Motor neuron (in vitro differentiated cells): ENCODE data around the gene OBSL1. TPM values are rescaled to one million over a fixed set of nuclear protein-coding genes. Genes with fewer than 3 reads are reported as not detected.

Experiments
- ATAC-seq, 8 experiments: fragments of 200-7000 bp; cut with Tn5 transposase; replicated peaks in 6 of 8; 2 replicates each; pipeline ENCODE4 v1.8.0; 2021; ENCODE audit warnings: mild to moderate bottlenecking in 8 of 8, moderate library complexity in 8 of 8
- H3K27ac ChIP-seq, 2 donors: fragments of 250-450 bp; sonication (Bioruptor Pico); 2 replicates each; pipeline ENCODE4 v1.9.0; 2021; ENCODE audit warnings: antibody characterized with exemption in 2 of 2, mild to moderate bottlenecking in 2 of 2, moderate library complexity in 1 of 2
- H3K4me1 ChIP-seq, 2 donors: fragments of 250-450 bp; sonication (Bioruptor Pico); replicated peaks in 1 of 2; 2 replicates each; pipeline ENCODE4 v1.6.1; 2021; ENCODE audit warnings: antibody characterized with exemption in 2 of 2, mild to moderate bottlenecking in 2 of 2, moderate library complexity in 1 of 2
- H3K4me3 ChIP-seq, 5 donors: fragments of 250-450 bp; sonication (Bioruptor Pico); 2 replicates each; pipeline ENCODE4 v1.9.0; 2021; ENCODE audit warnings: antibody characterized with exemption in 5 of 5, mild to moderate bottlenecking in 5 of 5, moderate library complexity in 4 of 5
- WGBS, 10 experiments: fragments of 450-650 bp; shearing (Covaris generic); methylation state at CpG; one replicate each; pipeline ENCODE4 v1.0.0; 2022; 5-methylcytosine and 5-hydroxymethylcytosine counted together
- in situ Hi-C, 9 experiments: fragments of 400-800 bp; cut with MboI; loops; one replicate each; pipeline ENCODE4 v1.15.0; 2021; ENCODE audit warnings: low sequenced_read_pairs in 9 of 9, low pct_unique_long_range_greater_than_20kb in 2 of 9; ENCODE audit not compliant: unreplicated experiment in 9 of 9
- total RNA-seq, 8 experiments: library from RNA; unstranded; fragments of 300-600 nt; gene quantifications; 2 replicates each; pipeline versions ENCODE4 v1.2.3 to v1.2.4, GENCODE V29; 2022

OBSL1 gene
- total RNA-seq, 8 experiments from 2014 or later: 26.0 to 106 (median 51.8) TPM

DNA sequence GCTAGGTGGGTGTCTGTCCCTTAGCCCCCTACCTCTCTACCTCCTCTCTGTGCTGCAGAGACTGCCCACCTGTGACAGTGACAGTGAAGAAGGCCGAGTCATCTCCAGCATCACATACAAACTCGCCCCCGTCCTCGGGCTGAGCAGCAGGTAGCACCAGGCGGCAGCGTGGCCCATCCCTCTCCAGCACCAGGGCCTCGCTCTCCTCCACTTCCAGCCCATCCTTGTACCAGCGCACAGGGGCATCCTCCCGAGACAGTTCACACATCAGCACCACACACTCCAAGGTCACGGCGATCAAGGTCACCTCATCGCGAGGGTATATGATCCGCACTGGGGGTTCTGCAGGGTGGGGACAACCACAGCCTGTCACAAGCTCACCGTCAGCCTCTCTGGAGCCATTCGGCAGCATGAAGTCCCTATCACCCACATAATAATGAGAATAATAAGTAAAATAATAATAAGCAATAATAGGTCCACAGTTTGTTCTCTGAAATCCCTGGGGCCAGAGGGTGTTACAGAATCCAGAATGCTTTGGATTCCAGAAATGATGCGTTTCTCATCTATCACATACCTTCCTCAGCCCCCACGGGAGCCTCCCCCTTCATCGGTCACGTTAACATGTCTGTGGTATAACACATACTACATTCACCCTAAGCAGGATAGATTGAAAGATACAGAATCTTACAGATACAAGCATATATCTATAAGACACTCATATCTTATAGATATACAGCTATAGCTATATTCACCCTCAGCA, 12.0 kb downstream of the OBSL1 start:
- in situ Hi-C loops: no loop called here

DNA sequence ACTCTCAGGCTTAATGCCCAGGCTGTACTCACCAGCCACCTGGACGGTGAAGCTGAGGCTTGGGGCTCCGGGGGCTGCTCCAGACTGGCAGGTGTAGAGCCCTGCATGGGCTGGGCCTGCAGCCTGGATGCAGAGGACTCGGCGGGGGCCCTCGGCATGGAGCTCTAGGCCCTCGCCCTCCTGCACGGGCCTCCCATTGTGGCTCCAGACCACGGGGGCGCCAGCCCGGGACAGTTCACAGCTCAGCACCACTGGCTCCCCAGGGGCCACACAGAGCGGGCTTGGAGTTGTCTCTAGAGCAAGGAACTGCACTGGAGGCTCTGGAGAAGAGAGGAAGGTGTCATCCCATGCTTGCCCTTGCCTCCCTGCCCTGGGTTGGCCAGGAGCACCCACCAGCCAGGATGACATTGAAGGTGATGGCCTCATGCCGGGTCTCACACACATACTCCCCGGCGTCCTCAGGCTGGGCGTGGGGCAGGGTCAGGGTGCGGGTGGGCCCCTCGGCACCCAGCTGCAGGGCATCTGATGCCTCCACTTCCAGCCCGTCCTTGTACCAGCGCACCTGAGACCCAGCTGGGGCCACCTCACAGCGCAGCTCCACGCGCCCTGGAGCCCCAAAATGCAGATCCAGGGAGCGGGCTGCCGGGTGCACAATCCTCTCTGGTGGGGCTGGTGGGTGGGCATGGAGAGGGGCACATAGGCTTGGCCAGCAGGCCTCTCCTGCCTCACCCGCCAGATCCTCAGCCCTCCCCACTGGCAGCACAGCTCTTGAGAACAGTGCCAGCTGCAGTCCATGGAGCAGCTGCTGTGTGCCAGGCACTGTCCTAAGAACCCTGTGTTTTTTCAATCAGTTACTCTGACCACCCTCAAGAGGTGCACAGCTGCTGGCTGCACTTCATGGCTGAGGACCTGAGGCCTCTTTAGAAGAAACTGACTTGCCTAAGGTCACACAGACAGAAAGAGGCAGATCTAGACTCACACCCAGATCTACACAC, 13.3 kb downstream of the OBSL1 start:
- no peak overlapping the region for H3K4me3 ChIP-seq
- H3K27ac ChIP-seq: no peak overlapping the region
- WGBS, 10 experiments: 87 to 100% (median 95%) methylated on average over 1 to 8 of the region's 25 CpGs; no CpG with 5 or more reads in 6 of the 10 experiments
- peaks cover 4% of the 10 kb centered on the region in 2 donors for H3K4me1 ChIP-seq
- in situ Hi-C loops: no loop called here
- no peak for ATAC-seq

More for the DNA sequence above, 12.0 kb downstream of the OBSL1 start:
- H3K4me3 ChIP-seq: no peak overlapping the region
- WGBS, 10 experiments: 18 to 100% (median 80%) methylated on average over 1 to 13 of the region's 20 CpGs; no CpG with 5 or more reads in 3 of the 10 experiments
- H3K4me1 ChIP-seq: no peaks in the 10 kb centered on the region
- no peak overlapping the region for H3K27ac ChIP-seq
- ATAC-seq: no peak

DNA sequence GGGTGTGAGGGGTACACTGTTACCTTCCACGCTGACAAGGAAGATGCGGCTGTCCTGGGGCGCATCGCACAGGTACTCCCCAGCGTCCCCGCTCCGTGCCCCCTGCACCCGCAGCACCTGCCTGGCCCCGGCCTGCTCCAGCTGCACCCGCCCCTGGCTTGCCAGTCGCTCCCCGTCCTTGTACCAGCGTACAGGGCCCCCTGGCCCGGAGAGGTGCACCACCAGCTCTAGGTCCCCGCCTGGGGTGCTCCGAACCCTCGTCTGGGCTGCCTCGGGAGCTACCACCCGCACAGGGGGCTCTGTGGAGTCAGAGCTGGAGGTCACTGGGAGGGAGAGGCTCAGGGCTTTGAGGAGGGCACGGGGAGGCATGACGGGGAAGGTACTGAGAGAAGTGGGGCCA, 14.0 kb downstream of the OBSL1 start:
- in situ Hi-C loops: no loop called here
- WGBS, 10 experiments: no CpG with 5 or more reads among the region's 21 CpGs
- peaks cover 5% of the 10 kb centered on the region in 2 donors for H3K4me1 ChIP-seq
- no peak for ATAC-seq
- H3K4me3 ChIP-seq: no peak overlapping the region
- no peak overlapping the region for H3K27ac ChIP-seq

DNA sequence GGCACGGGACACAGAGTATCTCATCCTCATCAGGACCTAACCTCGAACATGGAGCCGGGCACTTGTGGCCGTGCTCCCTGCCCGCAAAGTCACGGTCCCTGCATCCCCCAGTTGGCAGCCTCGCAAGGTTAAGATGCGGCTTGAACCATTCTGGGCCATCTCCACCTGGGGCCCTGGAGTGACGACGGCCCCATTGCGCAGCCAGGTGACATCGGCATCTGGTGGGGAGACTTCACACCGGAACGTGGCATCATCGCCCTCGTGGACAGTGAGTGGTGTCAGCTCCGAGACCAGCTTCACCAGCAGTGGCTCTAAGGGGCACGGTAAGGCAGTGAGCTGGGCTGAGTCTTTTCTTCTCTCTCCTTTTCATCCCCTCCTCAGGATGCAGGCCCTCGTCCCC, 14.9 kb downstream of the OBSL1 start:
- 17 to 92% (median 67%) methylated on average over 1 to 8 of the region's 19 CpGs; no CpG with 5 or more reads in 5 of the 10 experiments for WGBS, 10 experiments
- in situ Hi-C loops: no loop called here
- no peak for ATAC-seq

DNA sequence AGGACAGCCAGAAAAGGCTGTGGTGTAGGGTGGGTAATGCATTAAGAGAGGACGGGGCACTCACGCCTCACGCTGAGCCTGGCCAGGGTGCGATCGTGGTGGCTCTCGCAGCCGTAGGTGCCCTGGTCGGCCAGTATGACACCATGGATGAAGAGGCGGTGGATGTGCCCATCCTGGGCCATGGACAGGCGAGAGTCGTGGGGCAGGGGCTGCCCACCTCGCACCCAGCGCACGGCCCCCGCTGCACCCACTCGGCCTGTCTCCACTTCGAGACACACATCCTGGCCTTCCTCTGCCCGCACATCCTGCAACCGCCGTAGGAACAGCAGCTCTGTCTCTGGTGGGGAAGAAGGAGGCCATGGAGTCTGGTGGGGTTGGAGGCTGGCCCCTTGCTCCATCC, 15.4 kb downstream of the OBSL1 start:
- ATAC-seq: no peak
- Histone ChIP-seq H3K27ac (no peak overlapping the region), H3K4me3 (no peak overlapping the region), H3K4me1 (peaks cover 5 to 14% of the 10 kb centered on the region in 2 donors)
- in situ Hi-C loops: no loop called here
- WGBS, 10 experiments: 91% methylated on average over 4 of the region's 20 CpGs; no CpG with 5 or more reads in 9 of the 10 experiments

More for the DNA sequence above, 14.9 kb downstream of the OBSL1 start:
- Histone ChIP-seq H3K27ac (no peak overlapping the region), H3K4me1 (peaks cover 5 to 12% of the 10 kb centered on the region in 2 donors), H3K4me3 (no peak overlapping the region)

DNA sequence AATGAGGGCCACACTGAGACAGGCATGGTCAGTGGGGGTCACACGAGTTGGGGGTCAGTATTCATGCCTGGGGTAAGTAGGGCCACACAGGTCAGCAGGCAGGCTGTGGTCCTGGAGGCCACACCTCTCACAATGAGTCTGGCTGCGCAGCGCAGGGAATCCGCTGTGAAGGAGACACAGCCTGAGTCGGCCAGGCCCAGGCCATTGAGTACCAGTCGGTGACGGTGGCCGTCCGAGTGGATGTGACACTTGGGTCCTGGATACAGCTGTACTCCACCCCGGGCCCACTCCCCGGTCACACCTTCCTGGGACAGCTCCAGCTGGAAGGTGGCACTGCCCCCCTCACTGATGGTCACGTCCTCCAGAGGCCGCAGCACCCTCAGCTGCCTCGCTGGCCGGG, 17.0 kb downstream of the OBSL1 start:
- in situ Hi-C loops: no loop called here
- no peak overlapping the region for H3K4me3 ChIP-seq
- no peak overlapping the region for H3K27ac ChIP-seq
- ATAC-seq: no peak
- H3K4me1 ChIP-seq: peaks cover 5 to 14% of the 10 kb centered on the region in 2 donors
- 80 to 94% (median 83%) methylated on average over 2 to 7 of the region's 15 CpGs; no CpG with 5 or more reads in 7 of the 10 experiments for whole genome bisulfite sequencing, 10 experiments

DNA sequence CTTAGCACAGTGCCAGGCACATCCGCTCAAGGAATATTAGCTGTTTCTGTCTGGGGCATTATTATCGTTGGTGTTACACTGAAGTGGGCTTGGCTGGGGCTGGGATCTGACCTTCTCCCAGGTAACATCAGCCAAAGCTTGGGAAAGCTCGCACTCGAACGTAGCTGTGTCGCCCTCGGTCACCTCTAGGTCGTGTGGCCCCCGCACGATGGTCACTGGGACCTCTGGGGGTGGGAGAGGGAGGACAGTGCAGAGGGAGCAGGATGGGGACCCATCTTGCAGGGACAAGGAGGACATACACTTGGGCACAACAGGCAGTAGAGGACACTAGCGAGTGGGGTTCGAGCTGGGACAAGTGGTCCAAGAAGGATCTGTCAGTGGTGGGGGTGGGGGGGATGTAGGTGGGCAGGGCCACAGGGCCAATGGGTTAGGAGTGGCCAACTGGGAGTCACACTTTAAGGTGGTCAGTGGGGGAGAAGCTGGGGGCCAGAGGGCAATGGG, 17.8 kb downstream of the OBSL1 start:
- no peak for ATAC-seq
- Histone ChIP-seq H3K4me3 (peak overlapping the region in 3 of 5 donors; percentile 39 to 58 (median 55)), H3K27ac (no peak overlapping the region), H3K4me1 (peaks cover 5 to 14% of the 10 kb centered on the region in 2 donors)
- WGBS, 10 experiments: 71 to 80% (median 78%) methylated on average over 1 to 6 of the region's 12 CpGs; no CpG with 5 or more reads in 6 of the 10 experiments
- in situ Hi-C loops: no loop called here

DNA sequence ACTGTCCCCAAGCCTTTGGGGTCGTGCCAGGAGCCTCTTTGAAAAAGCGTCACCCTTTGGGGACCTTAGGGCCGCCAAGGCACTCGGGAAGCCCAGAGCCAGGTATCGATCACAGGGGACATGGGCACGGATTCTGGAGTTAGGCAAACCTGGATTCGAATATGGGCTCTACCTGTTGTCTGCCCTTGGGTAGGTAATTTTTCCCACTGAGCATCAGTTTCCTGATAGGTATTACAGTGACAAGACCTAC, 18.2 kb downstream of the OBSL1 start:
- 4 to 80% (median 21%) methylated on average over 1 to 4 of the region's 7 CpGs; no CpG with 5 or more reads in 6 of the 10 experiments for WGBS, 10 experiments
- peaks cover 5 to 14% of the 10 kb centered on the region in 2 donors for H3K4me1 ChIP-seq
- in situ Hi-C loops: no loop called here
- peak overlapping the region; percentile 39 to 60 (median 55) for H3K4me3 ChIP-seq
- H3K27ac ChIP-seq: peak overlapping the region in 1 of 2 donors; percentile 15
- no peak for ATAC-seq

DNA sequence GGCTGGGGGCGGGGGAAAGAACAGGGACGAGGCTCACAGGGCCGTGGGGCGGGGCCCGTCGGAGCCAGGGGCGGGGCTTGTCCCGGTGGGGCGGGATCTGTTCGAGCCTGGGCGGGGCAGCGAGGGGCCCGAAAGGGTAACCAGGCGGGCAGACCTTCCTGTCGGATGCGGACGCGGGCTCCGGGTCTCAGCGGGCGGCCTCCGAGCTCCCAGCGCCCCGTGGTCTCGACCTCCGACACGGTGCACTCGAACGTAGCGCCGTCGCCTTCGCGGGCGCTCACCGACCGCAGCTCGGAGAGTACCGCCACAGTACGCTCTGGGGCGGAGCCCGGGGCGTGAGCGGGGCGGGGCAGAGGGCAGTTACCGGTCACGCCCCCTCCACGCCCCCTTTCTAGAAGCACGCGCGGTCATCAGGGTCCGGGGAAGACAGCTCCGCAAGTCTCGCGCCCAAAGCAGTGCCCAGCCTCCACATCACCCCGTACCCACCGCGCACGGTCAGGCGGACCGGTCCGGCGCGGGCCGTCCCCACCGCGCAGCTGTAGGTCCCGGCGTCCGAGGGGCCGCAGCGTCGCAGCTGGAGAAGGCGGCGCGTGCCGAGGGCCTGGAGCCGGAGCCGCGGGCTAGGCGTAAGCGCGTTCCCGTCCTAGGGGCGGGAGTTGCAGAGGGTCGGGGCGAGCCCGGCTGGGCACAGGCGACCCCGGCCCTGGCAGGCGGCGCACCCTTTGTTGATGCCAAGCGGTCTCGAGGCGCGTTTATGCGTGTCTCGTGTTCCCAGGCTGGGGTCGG, 18.8 kb downstream of the OBSL1 start:
- 0 to 23% (median 2%) methylated on average over 1 to 17 of the region's 99 CpGs; no CpG with 5 or more reads in 7 of the 10 experiments for WGBS, 10 experiments
- peaks cover 5 to 14% of the 10 kb centered on the region in 2 donors for H3K4me1 ChIP-seq
- H3K4me3 ChIP-seq: peak overlapping the region; percentile 39 to 60 (median 55)
- in situ Hi-C loops: no loop called here
- peak; percentile 75 to 86 (median 80) for ATAC-seq
- H3K27ac ChIP-seq: peak overlapping the region; percentile 20 to 52

DNA sequence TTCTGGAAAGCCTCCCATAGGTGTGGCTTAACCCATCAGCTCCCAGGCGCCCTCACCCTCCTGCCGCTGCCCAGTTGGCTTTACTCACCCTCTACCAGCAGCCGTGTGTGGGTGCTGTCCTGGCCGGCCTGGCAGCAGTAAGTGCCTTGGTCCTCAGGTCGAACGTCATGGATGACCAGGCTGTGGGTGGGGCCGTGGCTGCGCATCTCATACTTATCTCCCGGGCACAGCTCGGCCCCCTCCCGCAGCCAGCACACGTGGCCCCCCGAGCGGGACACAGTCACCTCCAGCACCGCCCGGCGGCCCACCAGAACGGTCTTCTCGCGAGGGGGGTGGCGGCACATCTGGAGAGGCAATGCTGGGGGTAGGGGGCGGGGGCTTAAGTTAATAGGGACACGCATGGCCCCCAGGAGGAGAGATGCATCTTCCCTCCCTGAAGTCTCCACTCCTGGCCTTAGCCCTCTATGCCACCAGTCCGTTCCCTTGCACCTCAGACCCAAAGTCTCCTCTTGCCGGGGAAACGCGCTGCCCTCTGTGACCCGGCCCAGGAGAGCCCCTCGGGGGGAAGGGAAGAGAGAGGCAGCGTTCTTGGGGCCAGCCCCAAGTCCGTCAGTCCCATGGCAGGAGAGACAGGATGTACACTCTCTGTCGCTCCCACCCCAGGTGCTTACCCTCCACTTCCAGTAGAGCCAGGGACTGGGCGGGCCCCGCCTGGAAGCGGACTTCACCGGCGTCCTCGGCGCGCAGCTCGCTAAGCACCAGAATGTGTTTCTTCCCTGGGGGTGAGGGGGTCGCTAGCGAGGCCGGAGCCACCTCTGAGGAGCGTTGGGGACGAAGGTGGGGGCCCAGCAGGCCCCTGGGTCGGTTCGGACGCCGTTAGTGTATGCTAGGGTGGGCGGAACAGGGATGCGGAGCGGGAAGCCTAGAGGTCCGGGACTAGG, 19.6 kb downstream of the OBSL1 start:
- H3K4me3 ChIP-seq: peak overlapping the region; percentile 39 to 60 (median 55)
- 0 to 10% (median 0%) methylated on average over 2 to 4 of the region's 54 CpGs; no CpG with 5 or more reads in 7 of the 10 experiments for WGBS, 10 experiments
- in situ Hi-C loops: no loop called here
- peaks cover 5 to 14% of the 10 kb centered on the region in 2 donors for H3K4me1 ChIP-seq
- ATAC-seq: peak; percentile 36 to 51 (median 46)
- H3K27ac ChIP-seq: peak overlapping the region; percentile 44 to 52

DNA sequence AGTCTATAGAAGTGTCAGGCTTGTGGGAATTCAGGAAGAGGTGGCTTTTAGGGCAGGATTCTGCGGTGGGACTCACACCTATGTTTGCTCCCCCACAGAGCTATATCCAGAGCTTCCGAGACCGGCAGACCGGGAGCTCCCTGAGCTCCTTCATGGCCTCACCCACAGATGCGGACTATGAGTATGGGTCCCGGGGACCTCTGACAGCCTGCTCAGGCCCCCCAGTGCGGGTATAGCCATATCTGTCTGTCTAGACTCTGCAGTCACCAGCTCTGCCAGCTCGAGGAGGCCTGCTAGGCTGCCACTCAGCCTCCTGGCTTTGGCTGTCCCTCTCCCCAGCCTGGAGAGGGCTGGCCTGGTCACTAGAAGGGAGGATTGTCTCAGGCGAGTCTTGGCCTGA, 21.7 kb downstream of the OBSL1 start:
- Histone ChIP-seq H3K27ac (no peak overlapping the region), H3K4me3 (no peak overlapping the region), H3K4me1 (peaks cover 10 to 20% of the 10 kb centered on the region in 2 donors)
- 64 to 100% (median 100%) methylated on average over 1 to 3 of the region's 9 CpGs; no CpG with 5 or more reads in 7 of the 10 experiments for WGBS, 10 experiments
- ATAC-seq: no peak
- in situ Hi-C loops: no loop called here
